T47D (cell line): ENCODE data around the gene SMPX.

Experiments
- DNase-seq, 2 experiments: peaks; one replicate each; pipeline versions ENCODE4 v3.0.0 to v3.0.0-alpha.2; 2011 to 2012; ENCODE audit warnings: low read depth in 1 of 2, low spot score in 1 of 2
- JUND ChIP-seq: IDR thresholded peaks from 2 replicates; pipeline ENCODE4 v1.6.1; 2012; ENCODE audit warnings: low read depth
- in situ Hi-C: cut with HindIII; loops from 2 replicates; pipeline ENCODE4 v1.10.0; 2016; ENCODE audit warnings: low sequenced_read_pairs, low pct_unique_long_range_greater_than_20kb

SMPX gene

DNA sequence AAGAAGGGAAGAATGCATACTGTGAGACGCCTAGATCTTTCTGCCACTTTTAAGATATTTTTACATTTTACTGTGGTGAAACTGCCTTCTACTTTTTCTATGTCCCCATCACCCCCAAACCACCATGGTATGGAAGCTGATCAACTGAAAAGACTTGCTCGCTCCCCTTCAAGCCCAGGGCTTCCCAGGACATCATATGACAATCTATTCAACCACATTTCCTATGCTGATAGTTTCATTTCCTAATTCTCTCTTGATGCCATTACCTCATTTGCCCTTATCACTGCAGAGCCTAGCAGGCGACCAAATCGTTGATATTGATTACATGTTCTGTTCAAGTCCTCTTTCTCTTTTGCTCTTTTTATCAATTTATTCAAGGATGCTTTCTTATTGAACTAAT, 59.6 kb downstream of the SMPX start:
- in situ Hi-C loops = no loop called here
- DNase-seq = no peak
- no peak for TF ChIP-seq JUND

DNA sequence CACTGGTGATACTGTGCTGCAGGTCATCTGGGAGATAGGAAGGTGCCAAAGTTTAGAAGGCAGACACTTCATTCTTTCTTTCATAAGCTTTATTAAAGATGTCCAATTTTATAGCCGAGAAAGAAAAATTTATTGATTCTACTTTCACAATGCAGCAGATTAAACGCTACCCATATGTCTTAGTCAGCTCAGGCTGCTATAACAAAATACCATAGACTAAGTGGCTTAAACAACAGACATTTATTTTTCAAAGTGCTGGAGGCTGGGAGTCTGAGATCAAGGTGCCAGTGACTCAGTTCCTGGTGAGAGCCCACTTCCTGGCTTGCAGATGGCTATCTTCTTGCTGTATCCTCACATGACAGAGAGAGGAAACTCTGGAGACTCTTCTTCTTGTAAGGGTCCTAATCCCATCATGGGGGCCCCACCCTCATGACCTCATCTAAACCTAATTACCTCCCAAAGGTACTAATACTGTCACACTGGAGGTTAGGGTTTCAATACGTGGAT, 66.4 kb downstream of the SMPX start:
- in situ Hi-C loops = no loop called here
- no peak for DNase-seq
- no peak for TF ChIP-seq JUND

DNA sequence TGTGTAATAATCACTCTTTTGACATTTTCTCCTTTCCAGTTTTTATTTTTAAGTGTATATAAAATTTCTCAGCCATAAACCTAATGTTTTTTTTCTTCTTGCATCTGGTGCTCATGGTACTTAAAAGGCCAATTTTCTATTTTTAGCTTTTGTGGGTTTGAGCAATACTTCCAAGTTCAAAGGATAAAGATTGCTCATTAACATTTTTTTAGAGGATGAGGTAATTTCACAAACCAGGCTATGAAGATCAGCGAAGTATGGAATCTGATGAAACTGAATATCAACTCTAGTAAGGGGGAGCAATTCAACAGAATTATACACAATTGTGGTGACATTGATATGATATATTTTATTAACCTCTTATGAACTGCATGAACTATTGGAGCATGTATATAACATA, 74.0 kb downstream of the SMPX start:
- no peak for TF ChIP-seq JUND
- no peak for DNase-seq
- in situ Hi-C loops = no loop called here

DNA sequence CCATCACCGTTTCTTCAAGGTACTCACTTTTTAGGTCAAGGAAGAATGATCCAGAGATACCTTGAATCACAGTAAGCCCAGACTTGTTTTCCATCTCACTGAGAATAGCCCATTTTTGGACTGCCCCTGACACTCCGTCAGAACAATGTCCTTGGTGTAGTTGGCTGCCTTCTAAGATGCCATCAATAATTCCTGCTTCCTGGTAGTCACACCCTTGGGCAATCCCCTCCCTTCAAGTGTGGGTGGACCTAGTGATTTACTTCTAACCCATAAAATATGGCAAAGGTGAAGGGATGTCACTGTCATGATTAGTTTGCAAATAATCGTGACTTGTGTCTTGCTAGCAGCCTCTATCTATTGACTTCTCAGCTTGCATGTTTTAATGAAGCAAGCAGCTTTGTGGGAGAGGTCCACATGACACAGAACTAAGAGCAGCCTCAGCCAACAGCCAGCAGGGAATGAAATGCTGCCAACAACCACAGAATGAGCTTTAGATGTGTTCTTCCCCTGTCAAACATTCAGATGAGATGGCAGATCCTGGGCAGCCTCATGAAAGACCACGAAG, 79.8 kb downstream of the SMPX start:
- in situ Hi-C loops = no loop called here
- TF ChIP-seq JUND = no peak
- DNase-seq = no peak

DNA sequence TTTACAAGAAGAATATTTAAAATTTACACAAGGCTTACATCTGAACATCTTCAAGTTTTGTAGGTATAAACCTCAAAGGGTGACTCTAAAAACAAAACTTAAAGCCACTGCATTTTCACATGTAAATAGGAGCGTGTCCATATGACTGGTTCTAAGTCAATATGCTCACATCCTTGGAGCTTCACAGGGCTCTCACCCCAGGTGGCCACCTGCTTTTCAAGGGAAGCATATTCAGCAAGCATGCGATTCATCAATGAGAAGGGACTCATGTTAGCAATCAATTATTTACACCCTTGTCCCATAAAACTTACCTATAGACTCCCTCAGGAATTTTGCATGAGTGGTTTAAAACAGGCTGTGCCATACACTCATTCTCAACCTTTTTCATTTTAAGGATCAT, 82.0 kb downstream of the SMPX start:
- TF ChIP-seq JUND = no peak
- DNase-seq = no peak

DNA sequence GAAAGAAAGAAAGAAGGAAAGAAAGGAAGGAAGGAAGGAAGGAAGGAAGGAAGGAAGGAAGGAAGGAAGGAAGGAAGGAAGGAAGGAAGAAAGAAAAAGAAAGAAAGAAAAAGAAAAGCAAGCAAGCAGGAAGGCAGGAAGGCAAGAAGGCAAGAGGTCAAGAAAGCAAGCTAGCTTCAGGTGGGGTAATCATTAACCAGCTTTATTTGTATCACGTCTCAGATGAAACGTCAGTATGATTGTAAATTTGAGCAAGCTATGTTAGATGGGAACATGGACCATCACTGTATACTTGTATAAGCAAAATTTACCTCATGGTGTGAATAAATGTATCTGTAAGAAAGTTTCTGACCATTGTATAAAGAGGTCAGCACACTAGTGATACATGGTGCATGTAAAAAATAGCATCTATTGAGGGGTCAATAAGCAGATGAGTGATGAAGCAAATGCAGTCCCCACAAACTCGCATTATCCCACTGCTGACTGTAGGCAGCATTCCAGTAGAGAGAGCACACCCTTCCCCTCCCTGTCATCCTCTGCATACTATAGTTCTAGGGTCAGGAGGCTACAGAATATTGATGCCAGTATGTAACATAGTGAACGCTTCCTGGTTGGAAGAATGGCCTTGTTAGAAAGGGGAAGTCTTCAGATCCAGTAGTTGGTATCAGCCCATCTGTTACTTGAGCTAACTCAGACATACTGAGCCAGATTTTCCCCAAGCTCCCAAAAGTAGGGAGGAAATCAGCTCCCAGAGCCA, 83.3 kb downstream of the SMPX start:
- DNase-seq = no peak
- in situ Hi-C loops = no loop called here
- TF ChIP-seq JUND = no peak

More for the DNA sequence above, 82.0 kb downstream of the SMPX start:
- in situ Hi-C loops = no loop called here

DNA sequence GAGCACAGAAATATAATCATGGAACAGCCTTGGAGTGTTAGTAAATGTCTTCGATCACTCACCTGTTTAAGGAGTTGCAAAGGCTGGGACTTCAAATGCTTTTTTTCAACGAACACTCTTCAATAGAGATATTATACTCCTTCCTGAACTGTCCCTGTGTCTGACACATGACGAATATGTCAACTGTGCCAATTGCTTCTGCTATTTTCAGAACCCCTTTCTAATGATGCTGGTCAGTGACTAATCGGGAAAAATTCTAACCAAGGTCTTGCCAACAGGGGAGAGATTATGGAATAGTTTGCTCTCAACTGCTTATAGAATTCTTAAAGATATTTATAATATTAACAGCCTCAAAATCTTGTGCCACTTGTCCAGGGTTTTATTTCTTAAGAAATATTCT, 91.2 kb downstream of the SMPX start:
- no peak for DNase-seq
- in situ Hi-C loops = no loop called here
- TF ChIP-seq JUND = no peak

DNA sequence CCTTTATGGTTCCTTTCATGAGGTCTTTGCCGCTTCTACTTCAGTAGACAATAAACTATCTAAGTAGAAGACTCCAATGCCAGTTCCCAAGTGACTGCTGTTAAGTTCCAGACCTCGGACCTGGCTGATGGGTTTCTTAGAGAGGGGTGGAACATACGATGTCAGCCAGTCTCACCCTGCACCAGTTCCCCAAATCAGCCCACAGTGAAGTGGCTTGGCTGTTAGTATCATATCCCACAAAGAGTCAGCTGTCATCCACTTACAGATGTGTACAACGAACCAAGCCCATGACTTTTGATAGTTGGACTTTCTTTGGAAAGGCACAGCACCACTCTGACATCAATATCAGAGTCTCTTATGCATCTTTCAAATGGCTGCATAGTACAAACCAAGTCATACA, 91.7 kb downstream of the SMPX start:
- TF ChIP-seq JUND = no peak
- in situ Hi-C loops = no loop called here

DNA sequence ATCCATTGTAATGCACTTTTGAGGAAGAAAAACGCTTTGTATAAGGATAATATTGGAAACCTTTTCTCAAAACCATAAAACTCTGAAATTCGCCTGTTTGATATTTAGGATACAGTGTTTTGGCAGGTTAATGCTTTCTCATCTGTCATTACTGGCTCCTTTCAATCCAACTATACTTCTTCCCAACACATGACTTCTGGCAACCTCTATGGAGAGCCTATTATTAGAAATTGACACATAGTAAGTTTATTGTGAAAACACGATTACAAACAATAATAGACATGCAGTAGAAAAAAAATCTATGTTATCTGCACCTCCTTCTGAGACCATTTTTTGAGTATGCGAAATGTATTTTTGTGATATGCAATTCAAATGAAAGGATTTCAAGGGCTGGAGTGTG, 95.2 kb downstream of the SMPX start:
- in situ Hi-C loops = no loop called here
- no peak for TF ChIP-seq JUND
- DNase-seq = no peak

More for the DNA sequence above, 91.7 kb downstream of the SMPX start:
- no peak for DNase-seq

DNA sequence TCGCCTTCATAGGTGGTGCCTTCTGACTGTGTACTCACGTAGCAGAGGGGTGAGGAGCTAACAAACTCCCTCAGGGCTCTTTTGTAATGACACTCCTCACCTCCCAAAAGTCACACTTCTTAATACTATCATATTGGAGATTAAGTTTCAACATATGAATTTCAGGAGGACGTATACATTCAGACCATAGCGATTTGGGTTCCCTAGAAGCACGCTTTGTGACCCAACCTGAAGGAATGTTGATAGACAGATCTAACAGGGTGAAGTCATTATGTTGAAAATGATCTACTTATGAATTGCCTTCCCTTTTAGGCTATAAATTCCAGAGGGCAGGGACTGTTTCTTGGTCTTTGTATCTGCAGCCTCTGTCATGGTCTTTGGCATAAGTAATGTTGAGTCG, 96.6 kb downstream of the SMPX start:
- TF ChIP-seq JUND = no peak
- in situ Hi-C loops = no loop called here
- DNase-seq = no peak

DNA sequence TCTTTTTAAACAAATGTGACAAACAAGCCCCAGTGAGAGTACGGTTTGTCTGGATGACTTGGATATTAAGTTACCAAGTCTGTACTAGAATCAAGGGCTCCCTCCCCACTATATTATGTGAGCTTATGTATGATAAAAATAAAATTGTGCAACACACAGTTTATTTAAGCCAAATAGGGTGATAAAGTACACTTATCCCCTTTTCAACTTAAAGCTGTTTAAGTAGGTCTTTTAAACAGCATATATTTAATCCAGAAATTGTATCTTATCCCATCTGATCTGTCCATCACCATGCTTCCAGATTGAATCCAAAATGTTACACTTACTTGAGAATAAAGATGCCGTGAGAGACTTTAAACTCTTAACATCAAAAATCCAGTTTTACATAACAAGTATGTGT, 97.8 kb downstream of the SMPX start:
- TF ChIP-seq JUND = no peak
- in situ Hi-C loops = no loop called here
- no peak for DNase-seq

DNA sequence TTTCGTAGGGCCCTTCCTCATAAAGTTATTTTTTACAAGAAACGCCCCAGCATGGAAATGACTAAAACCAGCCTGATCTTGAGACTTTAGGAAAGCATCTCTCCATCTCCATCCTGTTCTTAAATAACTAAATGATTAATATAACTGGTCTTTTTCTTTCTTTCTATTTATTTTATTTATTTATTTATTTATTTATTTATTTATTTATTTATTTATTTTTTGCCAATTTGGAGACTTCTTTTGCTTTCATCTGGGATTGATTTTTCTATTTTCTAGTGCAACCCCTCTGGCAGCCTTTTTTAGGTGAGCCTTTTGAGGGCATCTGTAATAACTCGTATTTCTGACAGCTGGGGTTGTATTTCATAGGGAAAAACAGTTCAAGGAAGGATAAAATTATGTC, 98.6 kb downstream of the SMPX start:
- in situ Hi-C loops = no loop called here
- DNase-seq = no peak
- TF ChIP-seq JUND = no peak

DNA sequence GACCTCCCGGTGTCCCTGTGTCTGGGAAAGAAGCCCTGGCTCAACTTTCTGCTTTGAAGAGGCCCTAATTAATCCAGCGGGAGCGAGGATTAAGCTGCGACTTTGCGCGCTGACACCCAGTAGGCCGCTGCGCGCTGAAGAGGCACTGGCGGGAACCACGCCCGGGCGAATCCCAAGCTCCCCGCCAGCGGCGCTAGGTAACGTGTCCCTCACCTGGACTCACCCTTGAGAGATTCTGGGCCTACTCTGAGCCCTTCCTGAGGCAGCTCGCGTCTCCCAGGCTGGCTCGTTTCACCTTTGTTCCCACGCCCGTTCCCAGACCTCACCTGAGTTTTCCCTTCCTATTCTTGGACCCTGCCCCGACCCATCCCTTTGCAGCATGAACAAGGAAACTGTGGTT, 99.2 kb downstream of the SMPX start:
- DNase-seq = no peak
- in situ Hi-C loops = no loop called here
- TF ChIP-seq JUND = no peak
